ENCODE data around the gene TRRAP. TPM values are rescaled to one million over a fixed set of nuclear protein-coding genes. Genes with fewer than 3 reads are reported as not detected.

TRRAP gene
- total and polyA plus RNA-seq, 8 donors: 4.3 to 38.0 (median 15.7) TPM

DNA sequence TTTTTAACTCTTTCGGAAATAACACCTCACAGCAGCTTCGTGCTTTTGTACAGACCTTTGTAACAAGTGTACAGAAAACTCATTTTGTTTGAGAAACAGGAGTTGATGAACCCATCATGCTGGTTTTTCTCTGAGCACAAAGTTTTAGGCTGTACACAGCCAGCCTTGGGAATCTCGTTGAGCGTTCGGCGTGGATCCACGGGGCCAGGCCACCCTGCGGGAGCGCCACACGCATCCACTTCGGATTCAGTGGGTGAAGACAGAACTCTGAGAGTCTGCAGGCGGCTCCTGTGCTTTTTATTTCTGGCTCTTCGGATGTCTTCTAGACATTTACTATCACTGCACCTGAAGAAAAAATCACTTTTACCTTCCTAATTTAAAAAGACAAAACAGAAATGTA is 134.4 kb downstream of the TRRAP start:
- H3K4me3 ChIP-seq: no peak overlapping the region
- H3K9me3 ChIP-seq: no peaks in the 10 kb centered on the region
- H3K27ac ChIP-seq: no peak overlapping the region
- TF ChIP-seq POLR2A (IDR thresholded peaks at IDR 0.05): no peak
- TF ChIP-seq POLR2AphosphoS5 (IDR thresholded peaks at IDR 0.05): no peak
- TF ChIP-seq, protein P1, sequence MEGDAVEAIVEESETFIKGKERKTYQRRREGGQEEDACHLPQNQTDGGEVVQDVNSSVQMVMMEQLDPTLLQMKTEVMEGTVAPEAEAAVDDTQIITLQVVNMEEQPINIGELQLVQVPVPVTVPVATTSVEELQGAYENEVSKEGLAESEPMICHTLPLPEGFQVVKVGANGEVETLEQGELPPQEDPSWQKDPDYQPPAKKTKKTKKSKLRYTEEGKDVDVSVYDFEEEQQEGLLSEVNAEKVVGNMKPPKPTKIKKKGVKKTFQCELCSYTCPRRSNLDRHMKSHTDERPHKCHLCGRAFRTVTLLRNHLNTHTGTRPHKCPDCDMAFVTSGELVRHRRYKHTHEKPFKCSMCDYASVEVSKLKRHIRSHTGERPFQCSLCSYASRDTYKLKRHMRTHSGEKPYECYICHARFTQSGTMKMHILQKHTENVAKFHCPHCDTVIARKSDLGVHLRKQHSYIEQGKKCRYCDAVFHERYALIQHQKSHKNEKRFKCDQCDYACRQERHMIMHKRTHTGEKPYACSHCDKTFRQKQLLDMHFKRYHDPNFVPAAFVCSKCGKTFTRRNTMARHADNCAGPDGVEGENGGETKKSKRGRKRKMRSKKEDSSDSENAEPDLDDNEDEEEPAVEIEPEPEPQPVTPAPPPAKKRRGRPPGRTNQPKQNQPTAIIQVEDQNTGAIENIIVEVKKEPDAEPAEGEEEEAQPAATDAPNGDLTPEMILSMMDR (IDR thresholded peaks at IDR 0.05): no peak
- no peak for TF ChIP-seq EP300 (IDR thresholded peaks at IDR 0.05)
- no peaks in the 10 kb centered on the region for H3K4me1 ChIP-seq
- intact Hi-C loops (cut with DNase I; ENCODE audit: low total_unique reads): no loop called here
- H3K27me3 ChIP-seq: no peaks in the 10 kb centered on the region
- H3K36me3 ChIP-seq: peaks cover 68 to 85% (median 85%) of the 10 kb centered on the region in 4 donors
- 94 to 98% (median 97%) methylated on average over 13 of the region's 13 CpGs for WGBS, 5 donors
- peak in 1 of 2 donors; percentile 17 for DNase-seq

DNA sequence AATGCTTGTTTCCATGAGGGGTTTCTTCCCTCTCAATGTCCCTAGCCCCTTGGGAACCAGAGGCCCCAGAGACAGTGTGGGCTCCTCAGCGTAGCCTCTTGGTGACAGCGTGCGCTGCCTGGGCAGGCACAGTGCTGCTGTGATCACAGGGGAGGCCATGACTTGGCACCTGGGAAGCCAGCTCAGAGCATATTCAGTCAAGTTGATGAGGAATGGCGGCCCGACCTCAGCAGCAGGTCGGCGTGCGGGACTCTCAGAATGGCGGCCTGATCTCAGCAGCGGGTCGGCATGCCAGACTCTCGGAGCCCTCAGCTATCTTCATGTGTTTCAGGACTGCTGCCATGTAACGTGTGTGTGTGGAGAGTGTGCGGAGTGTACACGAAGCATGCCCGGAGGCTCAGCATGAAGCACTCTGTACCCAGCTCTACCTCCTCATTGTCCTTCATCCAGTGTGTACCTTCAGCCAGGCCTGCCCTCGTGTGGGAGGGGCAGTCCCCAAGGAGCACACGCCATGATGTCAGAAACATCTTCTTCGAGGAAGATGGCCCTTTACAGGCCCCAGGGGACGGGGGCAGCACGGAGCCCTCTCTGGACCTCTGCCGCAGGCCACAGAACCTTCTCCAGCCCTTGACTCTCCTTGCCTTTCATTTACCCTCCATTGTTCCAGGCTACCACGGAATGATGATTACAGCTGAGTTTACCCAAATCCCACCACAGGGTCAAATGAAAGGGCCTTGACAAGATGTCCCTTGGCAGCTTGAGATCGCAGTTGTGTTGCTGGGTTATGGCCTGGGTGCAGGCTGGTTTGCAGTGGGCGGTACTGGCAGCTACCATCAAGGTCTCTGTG is 135.2 kb downstream of the TRRAP start:
- peak in 1 of 2 donors; percentile 15 for DNase-seq
- no peaks in the 10 kb centered on the region for H3K4me1 ChIP-seq
- H3K27me3 ChIP-seq: no peaks in the 10 kb centered on the region
- H3K9me3 ChIP-seq: no peaks in the 10 kb centered on the region
- H3K27ac ChIP-seq: no peak overlapping the region
- H3K36me3 ChIP-seq: peaks cover 60 to 78% (median 77%) of the 10 kb centered on the region in 4 donors
- no peak overlapping the region for H3K4me3 ChIP-seq
- 91 to 96% (median 95%) methylated on average over 23 to 25 of the region's 25 CpGs for WGBS, 5 donors
- intact Hi-C loops (cut with DNase I; ENCODE audit: low total_unique reads): no loop called here
- TF ChIP-seq POLR2AphosphoS5 (IDR thresholded peaks at IDR 0.05) (no peak), EP300 (IDR thresholded peaks at IDR 0.05) (no peak), POLR2A (IDR thresholded peaks at IDR 0.05) (no peak)
- TF ChIP-seq, protein P1 (IDR thresholded peaks at IDR 0.05): no peak

DNA sequence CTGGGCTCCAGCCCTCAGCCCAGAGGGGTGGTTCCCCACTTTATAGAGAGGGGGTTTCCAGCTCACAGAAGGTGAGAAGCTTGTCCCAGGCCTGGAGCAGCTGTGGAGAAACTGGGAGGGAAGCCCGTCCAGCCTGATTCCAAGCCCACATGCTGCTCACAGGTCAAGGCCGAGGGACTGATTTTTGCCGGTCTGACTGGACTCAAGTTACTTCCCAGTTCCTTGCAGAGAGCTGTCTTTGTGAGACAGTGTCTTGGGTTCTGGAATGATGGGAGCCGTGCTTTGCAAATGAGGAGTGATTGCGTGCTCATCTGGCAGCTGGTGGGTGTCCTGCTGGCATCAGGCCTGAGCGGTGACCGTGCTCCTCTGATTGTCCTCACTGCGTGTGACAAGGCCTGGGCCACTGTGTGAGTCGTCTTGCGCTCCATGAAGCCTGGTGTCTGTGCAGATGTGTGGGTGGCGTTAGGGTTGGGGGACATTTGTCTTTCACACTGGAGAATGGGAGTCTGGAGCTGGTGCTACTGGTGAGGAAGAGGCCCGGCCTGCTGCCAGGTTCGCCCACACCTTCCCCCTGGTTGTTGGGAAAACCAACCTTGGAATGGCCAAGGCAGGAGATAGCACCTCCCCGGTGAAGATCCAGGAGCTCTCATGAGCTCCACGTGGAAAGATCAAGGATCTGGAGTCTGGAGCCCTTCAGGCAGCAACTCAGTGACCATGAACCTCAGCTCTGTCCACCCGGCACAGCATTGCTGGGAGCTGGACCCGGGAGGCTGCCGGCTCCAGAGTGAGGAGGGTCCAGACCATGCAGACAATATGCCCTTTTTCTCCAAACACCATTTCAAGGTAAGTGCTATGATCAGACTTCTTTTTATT is 136.0 kb downstream of the TRRAP start:
- TF ChIP-seq EP300 (IDR thresholded peaks at IDR 0.05) (no peak), POLR2AphosphoS5 (IDR thresholded peaks at IDR 0.05) (no peak), POLR2A (IDR thresholded peaks at IDR 0.05) (no peak)
- TF ChIP-seq, protein P1 (IDR thresholded peaks at IDR 0.05): no peak
- Histone ChIP-seq H3K27me3 (no peaks in the 10 kb centered on the region), H3K4me3 (no peak overlapping the region), H3K9me3 (no peaks in the 10 kb centered on the region), H3K27ac (no peak overlapping the region), H3K4me1 (peaks cover 0 to under 1% (median 0%) of the 10 kb centered on the region in 4 donors), H3K36me3 (peaks cover 52 to 74% (median 70%) of the 10 kb centered on the region in 4 donors)
- WGBS, 5 donors: 95 to 97% (median 96%) methylated on average over 14 to 18 of the region's 18 CpGs
- intact Hi-C loops (cut with DNase I; ENCODE audit: low total_unique reads): no loop called here
- peak in 1 of 2 donors; percentile 17 for DNase-seq

DNA sequence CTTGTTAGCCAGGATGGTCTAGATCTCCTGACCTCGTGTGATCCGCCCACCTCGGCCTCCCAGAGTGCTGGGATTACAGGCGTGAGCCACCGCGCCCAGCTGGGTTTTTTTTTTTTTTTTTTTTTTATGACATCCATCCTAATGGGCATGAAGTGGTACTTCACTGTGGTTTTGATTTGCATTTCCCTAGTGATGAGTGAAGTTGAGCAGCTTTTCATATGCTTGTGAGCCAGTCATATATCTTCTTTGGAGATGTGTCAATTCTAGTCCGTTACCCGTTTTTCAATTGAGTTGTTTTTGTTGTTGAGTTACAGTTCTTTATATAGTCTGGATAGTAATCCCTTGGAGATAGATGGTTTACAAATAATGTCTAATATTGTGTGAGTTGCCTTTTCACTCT is 137.9 kb downstream of the TRRAP start:
- intact Hi-C loops (cut with DNase I; ENCODE audit: low total_unique reads): no loop called here
- H3K36me3 ChIP-seq: peaks cover 35 to 66% (median 60%) of the 10 kb centered on the region in 4 donors
- TF ChIP-seq POLR2A (IDR thresholded peaks at IDR 0.05) (no peak), POLR2AphosphoS5 (IDR thresholded peaks at IDR 0.05) (no peak), EP300 (IDR thresholded peaks at IDR 0.05) (no peak)
- TF ChIP-seq, protein P1 (IDR thresholded peaks at IDR 0.05): no peak

More for the DNA sequence above, 137.9 kb downstream of the TRRAP start:
- Histone ChIP-seq H3K4me3 (no peak overlapping the region), H3K9me3 (no peaks in the 10 kb centered on the region), H3K27me3 (no peaks in the 10 kb centered on the region), H3K27ac (no peak overlapping the region), H3K4me1 (peaks cover 2 to 17% (median 4%) of the 10 kb centered on the region in 4 donors)
- 90 to 95% (median 92%) methylated on average over 8 of the region's 8 CpGs for WGBS, 5 donors
- DNase-seq: no peak
